Esophagus squamous epithelium (tissue), 4 donors: ENCODE measurements around the gene EPM2AIP1.

Experiments used
- POLR2A ChIP-seq, 4 donors: fragments of 450-650 bp; IDR thresholded peaks; one replicate each; pipeline ENCODE4 v1.6.1; 2017; ENCODE audit warnings: antibody characterized with exemption in 4 of 4, mild to moderate bottlenecking in 4 of 4, moderate library complexity in 3 of 4
- TF ChIP-seq, protein P1 (sequence below), 6 experiments: fragments of 450-650 bp in 4 of 6; fragments of 200-600 bp in 2 of 6; sonication (generic) in 2 of 6; IDR thresholded peaks; one replicate each; pipeline ENCODE4 v1.5.1; 2016 to 2019; ENCODE audit warnings: antibody characterized with exemption in 6 of 6, mild to moderate bottlenecking in 4 of 6, moderate library complexity in 4 of 6

DNA sequence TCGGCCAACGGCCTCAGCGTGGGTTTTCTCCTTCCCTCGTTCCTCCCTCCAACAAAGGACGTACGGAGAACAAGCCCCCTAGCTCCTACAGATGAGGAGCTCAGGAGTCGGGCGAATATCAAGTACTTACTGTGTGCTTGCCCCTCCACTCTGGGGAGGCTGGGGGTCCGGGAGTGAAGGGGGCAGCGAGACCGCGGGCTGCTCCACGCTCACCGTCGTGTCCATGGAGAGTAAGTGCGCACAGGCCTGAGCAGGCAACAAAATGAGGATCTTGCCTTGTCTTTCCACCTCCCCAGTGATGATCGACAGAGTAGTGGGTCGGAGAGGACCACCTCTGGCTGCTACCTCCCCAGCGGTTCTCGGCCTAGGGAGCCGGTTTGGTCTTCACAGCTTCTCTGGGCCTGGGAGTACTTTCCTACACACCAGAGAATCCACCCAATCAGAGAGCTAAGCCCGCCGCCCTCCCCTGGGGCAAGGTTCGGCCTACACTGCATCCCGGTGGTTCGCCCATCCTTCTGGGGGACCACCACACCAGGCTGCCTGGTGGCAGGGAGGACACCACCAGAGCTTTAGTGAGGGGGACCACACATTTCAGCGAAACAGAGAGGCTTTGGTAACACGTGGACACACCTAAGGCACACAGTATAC, 47.5 kb downstream of the EPM2AIP1 start:
- TF ChIP-seq POLR2A (IDR thresholded peaks at IDR 0.05), result no peak
- TF ChIP-seq, protein P1, sequence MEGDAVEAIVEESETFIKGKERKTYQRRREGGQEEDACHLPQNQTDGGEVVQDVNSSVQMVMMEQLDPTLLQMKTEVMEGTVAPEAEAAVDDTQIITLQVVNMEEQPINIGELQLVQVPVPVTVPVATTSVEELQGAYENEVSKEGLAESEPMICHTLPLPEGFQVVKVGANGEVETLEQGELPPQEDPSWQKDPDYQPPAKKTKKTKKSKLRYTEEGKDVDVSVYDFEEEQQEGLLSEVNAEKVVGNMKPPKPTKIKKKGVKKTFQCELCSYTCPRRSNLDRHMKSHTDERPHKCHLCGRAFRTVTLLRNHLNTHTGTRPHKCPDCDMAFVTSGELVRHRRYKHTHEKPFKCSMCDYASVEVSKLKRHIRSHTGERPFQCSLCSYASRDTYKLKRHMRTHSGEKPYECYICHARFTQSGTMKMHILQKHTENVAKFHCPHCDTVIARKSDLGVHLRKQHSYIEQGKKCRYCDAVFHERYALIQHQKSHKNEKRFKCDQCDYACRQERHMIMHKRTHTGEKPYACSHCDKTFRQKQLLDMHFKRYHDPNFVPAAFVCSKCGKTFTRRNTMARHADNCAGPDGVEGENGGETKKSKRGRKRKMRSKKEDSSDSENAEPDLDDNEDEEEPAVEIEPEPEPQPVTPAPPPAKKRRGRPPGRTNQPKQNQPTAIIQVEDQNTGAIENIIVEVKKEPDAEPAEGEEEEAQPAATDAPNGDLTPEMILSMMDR (IDR thresholded peaks at IDR 0.05), result no peak
